ENCODE data around the gene KIAA1671.

The KIAA1671 gene

GRCh38 chr22:24978308-24978707 lies 25.8 kb downstream of the KIAA1671 start:
- H3K9me3 ChIP-seq (ENCODE audit: insufficient read depth, low read depth, low read length), result no peaks in the 10 kb centered on the region
- no peaks in the 10 kb centered on the region for H3K9me2 ChIP-seq (replicated peaks; ENCODE audit: low read depth, low read length)
- H3K4me3 ChIP-seq (ENCODE audit: low read length, poor library complexity, severe bottlenecking), result no peak overlapping the region
- no peak overlapping the region for H2AFZ ChIP-seq (ENCODE audit: low read length)
- no peak overlapping the region for H3K9ac ChIP-seq (ENCODE audit: low read depth, low read length, poor library complexity, severe bottlenecking)
- H3K4me2 ChIP-seq (ENCODE audit: low read depth, low read length, poor library complexity, severe bottlenecking), result no peak overlapping the region
- H4K20me1 ChIP-seq (ENCODE audit: insufficient read depth, low read length, poor library complexity, severe bottlenecking), result no peaks in the 10 kb centered on the region
- H3K4me1 ChIP-seq (ENCODE audit: insufficient read depth, low read length, poor library complexity, severe bottlenecking), result no peaks in the 10 kb centered on the region
- no peaks in the 10 kb centered on the region for H3F3A ChIP-seq (ENCODE audit: low read depth)
- H3K79me2 ChIP-seq (ENCODE audit: insufficient read depth, low read length), result no peaks in the 10 kb centered on the region
- H3K27me3 ChIP-seq (ENCODE audit: insufficient read depth, low read length, poor library complexity, severe bottlenecking), result no peaks in the 10 kb centered on the region
- no peak for TF ChIP-seq EZH2phosphoT487 (IDR thresholded peaks at IDR 0.05; ENCODE audit: borderline replicate concordance)
- TF ChIP-seq, protein P1, sequence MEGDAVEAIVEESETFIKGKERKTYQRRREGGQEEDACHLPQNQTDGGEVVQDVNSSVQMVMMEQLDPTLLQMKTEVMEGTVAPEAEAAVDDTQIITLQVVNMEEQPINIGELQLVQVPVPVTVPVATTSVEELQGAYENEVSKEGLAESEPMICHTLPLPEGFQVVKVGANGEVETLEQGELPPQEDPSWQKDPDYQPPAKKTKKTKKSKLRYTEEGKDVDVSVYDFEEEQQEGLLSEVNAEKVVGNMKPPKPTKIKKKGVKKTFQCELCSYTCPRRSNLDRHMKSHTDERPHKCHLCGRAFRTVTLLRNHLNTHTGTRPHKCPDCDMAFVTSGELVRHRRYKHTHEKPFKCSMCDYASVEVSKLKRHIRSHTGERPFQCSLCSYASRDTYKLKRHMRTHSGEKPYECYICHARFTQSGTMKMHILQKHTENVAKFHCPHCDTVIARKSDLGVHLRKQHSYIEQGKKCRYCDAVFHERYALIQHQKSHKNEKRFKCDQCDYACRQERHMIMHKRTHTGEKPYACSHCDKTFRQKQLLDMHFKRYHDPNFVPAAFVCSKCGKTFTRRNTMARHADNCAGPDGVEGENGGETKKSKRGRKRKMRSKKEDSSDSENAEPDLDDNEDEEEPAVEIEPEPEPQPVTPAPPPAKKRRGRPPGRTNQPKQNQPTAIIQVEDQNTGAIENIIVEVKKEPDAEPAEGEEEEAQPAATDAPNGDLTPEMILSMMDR (conservative IDR thresholded peaks at IDR 0.05; ENCODE audit: low read length), result no peak
- H3K36me3 ChIP-seq (ENCODE audit: insufficient read depth, low read length), result no peaks in the 10 kb centered on the region

- Histone ChIP-seq H3K9ac (ENCODE audit: low read depth, low read length, poor library complexity, severe bottlenecking) (no peak overlapping the region), H3K4me1 (ENCODE audit: insufficient read depth, low read length, poor library complexity, severe bottlenecking) (no peaks in the 10 kb centered on the region), H3F3A (ENCODE audit: low read depth) (no peaks in the 10 kb centered on the region), H3K79me2 (ENCODE audit: insufficient read depth, low read length) (no peaks in the 10 kb centered on the region), H3K36me3 (ENCODE audit: insufficient read depth, low read length) (no peaks in the 10 kb centered on the region), H3K27me3 (ENCODE audit: insufficient read depth, low read length, poor library complexity, severe bottlenecking) (no peaks in the 10 kb centered on the region), H2AFZ (ENCODE audit: low read length) (no peak overlapping the region), H3K9me2 (replicated peaks; ENCODE audit: low read depth, low read length) (no peaks in the 10 kb centered on the region), H3K9me3 (ENCODE audit: insufficient read depth, low read depth, low read length) (no peaks in the 10 kb centered on the region), H3K4me3 (ENCODE audit: low read length, poor library complexity, severe bottlenecking) (no peak overlapping the region), H3K4me2 (ENCODE audit: low read depth, low read length, poor library complexity, severe bottlenecking) (no peak overlapping the region), H4K20me1 (ENCODE audit: insufficient read depth, low read length, poor library complexity, severe bottlenecking) (no peaks in the 10 kb centered on the region)
- no peak for TF ChIP-seq EZH2phosphoT487 (IDR thresholded peaks at IDR 0.05; ENCODE audit: borderline replicate concordance)
- TF ChIP-seq, protein P1 (conservative IDR thresholded peaks at IDR 0.05; ENCODE audit: low read length), result no peak
Observed at GRCh38 chr22:24981066-24981465, 28.6 kb downstream of the KIAA1671 start.

- H3K9me3 ChIP-seq (ENCODE audit: insufficient read depth, low read depth, low read length), result no peaks in the 10 kb centered on the region
- no peak overlapping the region for H3K4me3 ChIP-seq (ENCODE audit: low read length, poor library complexity, severe bottlenecking)
Observed at GRCh38 chr22:24981656-24982055, 29.1 kb downstream of the KIAA1671 start.

More at GRCh38 chr22:24981656-24982055, 29.1 kb downstream of the KIAA1671 start:
- no peaks in the 10 kb centered on the region for H3K79me2 ChIP-seq (ENCODE audit: insufficient read depth, low read length)
- no peak overlapping the region for H2AFZ ChIP-seq (ENCODE audit: low read length)
- H3K4me2 ChIP-seq (ENCODE audit: low read depth, low read length, poor library complexity, severe bottlenecking), result no peak overlapping the region
- no peaks in the 10 kb centered on the region for H3K4me1 ChIP-seq (ENCODE audit: insufficient read depth, low read length, poor library complexity, severe bottlenecking)
- no peaks in the 10 kb centered on the region for H3K27me3 ChIP-seq (ENCODE audit: insufficient read depth, low read length, poor library complexity, severe bottlenecking)
- no peaks in the 10 kb centered on the region for H3K36me3 ChIP-seq (ENCODE audit: insufficient read depth, low read length)
- no peaks in the 10 kb centered on the region for H3F3A ChIP-seq (ENCODE audit: low read depth)
- no peak overlapping the region for H3K9ac ChIP-seq (ENCODE audit: low read depth, low read length, poor library complexity, severe bottlenecking)
- H3K9me2 ChIP-seq (replicated peaks; ENCODE audit: low read depth, low read length), result no peaks in the 10 kb centered on the region
- TF ChIP-seq, protein P1 (conservative IDR thresholded peaks at IDR 0.05; ENCODE audit: low read length), result no peak
- TF ChIP-seq EZH2phosphoT487 (IDR thresholded peaks at IDR 0.05; ENCODE audit: borderline replicate concordance), result no peak
- no peaks in the 10 kb centered on the region for H4K20me1 ChIP-seq (ENCODE audit: insufficient read depth, low read length, poor library complexity, severe bottlenecking)

Data from Loucy (cell line).